Activated T-helper 2 cell treated with anti-CD3 and anti-CD28 coated beads, Interferon-gamma antibody, Interleukin-2, Interleukin-4, amounts not matched to agents 10 μg/mL and 5 μg/mL and 100 μg/mL, durations not matched to agents 14 hours and 24 hours and 36 hours (primary cell): Measurements from ENCODE around the gene TBC1D5. TPM values are rescaled to one million over a fixed set of nuclear protein-coding genes. Genes with fewer than 3 reads are reported as not detected.
"Not testable (repeated sequence)": the region's sequence is repeated elsewhere in the genome, so short reads cannot be mapped to it uniquely, and the experiment has no call there.

Experiments
- DNase-seq: peaks from one replicate; pipeline ENCODE4 v3.0.0; 2021; ENCODE audit warnings: low spot score
- H3K27ac Mint-ChIP-seq: one replicate; pipeline ENCODE4 v1.8.0; 2021; ENCODE audit warnings: mixed read lengths
- H3K27me3 Mint-ChIP-seq: one replicate; pipeline ENCODE4 v1.8.0; 2021; ENCODE audit warnings: low read depth, mixed read lengths
- H3K36me3 Mint-ChIP-seq: one replicate; pipeline ENCODE4 v1.8.0; 2021; ENCODE audit warnings: low read depth, mixed read lengths
- H3K4me1 Mint-ChIP-seq: one replicate; pipeline ENCODE4 v1.8.0; 2021; ENCODE audit warnings: low read depth, mixed read lengths
- H3K4me3 Mint-ChIP-seq: one replicate; pipeline ENCODE4 v1.8.0; 2021; ENCODE audit warnings: low read depth, mild to moderate bottlenecking, moderate library complexity, mixed read lengths
- H3K9me3 Mint-ChIP-seq: one replicate; pipeline ENCODE4 v1.8.0; 2021; ENCODE audit warnings: mixed read lengths
- intact Hi-C: fragments of 100-400 bp; cut with micrococcal nuclease; formaldehyde crosslinking; loops from one replicate; pipeline ENCODE4 v1.15.1; 2023
- total RNA-seq: library from RNA; stranded (reverse); gene quantifications from 2 replicates; pipeline ENCODE4 v1.2.3, GENCODE V29; 2022

TBC1D5 gene
- total RNA-seq, 1 donor from 2014 or later, result 43.9 TPM

DNA sequence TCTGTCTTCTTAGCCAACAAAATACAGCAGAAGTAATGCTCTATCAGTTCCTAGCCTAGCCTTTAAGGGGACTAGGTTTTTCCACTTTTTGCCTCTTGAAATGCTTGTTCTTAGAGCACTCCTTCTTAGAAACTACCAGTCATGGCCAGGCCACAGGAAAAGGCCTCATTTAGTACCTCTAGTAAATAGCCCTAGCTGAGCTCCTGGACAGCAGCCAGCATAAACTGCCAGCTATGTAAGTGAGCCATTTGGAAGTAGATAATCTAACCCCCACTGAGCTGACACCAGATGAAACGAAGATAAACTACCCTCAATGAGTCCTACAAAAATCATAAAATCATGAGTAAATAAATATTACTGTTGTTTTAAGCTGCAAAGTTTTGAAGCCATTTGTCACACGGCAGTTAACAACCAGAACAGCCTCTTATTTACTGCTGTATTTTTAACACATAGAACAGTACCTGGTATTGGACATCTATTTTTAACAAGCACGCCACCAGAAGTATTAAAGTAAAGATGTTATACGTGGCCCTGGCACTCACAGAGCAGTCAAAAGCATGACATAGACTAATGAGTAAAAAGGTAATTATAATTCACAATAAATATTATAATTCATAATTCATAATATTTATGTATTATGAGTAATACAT is 12.0 kb downstream of the TBC1D5 start:
- intact Hi-C loops, result loop anchor here (10.0 kb wide), 1 partner anchor 46 kb away; no protein-coding TSS in a partner anchor
- peaks cover 10% of the 10 kb centered on the region for H3K9me3 Mint-ChIP-seq
- peaks cover 22% of the 10 kb centered on the region for H3K4me1 Mint-ChIP-seq
- no peak overlapping the region for H3K4me3 Mint-ChIP-seq
- H3K27me3 Mint-ChIP-seq, result no peaks in the 10 kb centered on the region
- DNase-seq, result no peak
- peaks cover 62% of the 10 kb centered on the region for H3K36me3 Mint-ChIP-seq
- no peak overlapping the region for H3K27ac Mint-ChIP-seq

DNA sequence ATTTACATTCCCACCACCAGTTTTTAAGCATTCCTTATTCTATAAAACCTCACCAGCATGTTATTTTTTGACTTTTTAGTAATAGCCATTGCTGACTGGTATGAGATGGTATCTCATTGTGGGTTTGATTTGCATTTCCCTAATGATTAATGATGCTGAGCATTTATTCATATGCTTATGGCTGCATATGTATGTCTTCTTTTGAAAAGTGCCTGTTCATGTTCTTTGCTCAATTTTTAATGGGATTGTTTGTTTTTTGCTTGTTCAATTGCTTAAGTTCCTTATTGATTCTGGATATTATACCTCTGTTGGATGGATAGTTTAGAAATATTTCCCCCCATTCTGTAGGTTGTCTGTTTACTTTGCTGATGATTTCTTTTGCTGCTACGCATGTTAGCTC is 16.1 kb downstream of the TBC1D5 start:
- Mint-ChIP-seq H3K27me3 (no peaks in the 10 kb centered on the region), H3K27ac (no peak overlapping the region), H3K4me1 (peaks cover 7% of the 10 kb centered on the region), H3K9me3 (peaks cover 10% of the 10 kb centered on the region), H3K36me3 (peaks cover 56% of the 10 kb centered on the region), H3K4me3 (no peak overlapping the region)
- intact Hi-C loops, result no loop called here
- DNase-seq, result no peak

GRCh38 chr3:17725844-17726243 is 16.6 kb downstream of the TBC1D5 start:
- DNase-seq, intact Hi-C loops, H3K4me1 Mint-ChIP-seq, H3K27ac Mint-ChIP-seq, H3K4me3 Mint-ChIP-seq, H3K27me3 Mint-ChIP-seq: not testable (repeated sequence)
- Mint-ChIP-seq H3K9me3 (peaks cover 10% of the 10 kb centered on the region), H3K36me3 (peaks cover 54% of the 10 kb centered on the region)

GRCh38 chr3:17724948-17725347 is 17.5 kb downstream of the TBC1D5 start:
- no peaks in the 10 kb centered on the region for H3K4me1 Mint-ChIP-seq
- no peak overlapping the region for H3K27ac Mint-ChIP-seq
- H3K4me3 Mint-ChIP-seq, result no peak overlapping the region
- no peak for DNase-seq
- intact Hi-C loops, result no loop called here
- no peaks in the 10 kb centered on the region for H3K27me3 Mint-ChIP-seq
- H3K36me3 Mint-ChIP-seq, result peaks cover 47% of the 10 kb centered on the region
- H3K9me3 Mint-ChIP-seq, result peaks cover 10% of the 10 kb centered on the region

- no peak for DNase-seq
- Mint-ChIP-seq H3K9me3 (peaks cover 10% of the 10 kb centered on the region), H3K27me3 (no peaks in the 10 kb centered on the region), H3K4me1 (no peaks in the 10 kb centered on the region), H3K36me3 (peaks cover 42% of the 10 kb centered on the region), H3K27ac (no peak overlapping the region), H3K4me3 (no peak overlapping the region)
- intact Hi-C loops, result no loop called here
Observed at GRCh38 chr3:17724122-17724521, 18.3 kb downstream of the TBC1D5 start.

DNA sequence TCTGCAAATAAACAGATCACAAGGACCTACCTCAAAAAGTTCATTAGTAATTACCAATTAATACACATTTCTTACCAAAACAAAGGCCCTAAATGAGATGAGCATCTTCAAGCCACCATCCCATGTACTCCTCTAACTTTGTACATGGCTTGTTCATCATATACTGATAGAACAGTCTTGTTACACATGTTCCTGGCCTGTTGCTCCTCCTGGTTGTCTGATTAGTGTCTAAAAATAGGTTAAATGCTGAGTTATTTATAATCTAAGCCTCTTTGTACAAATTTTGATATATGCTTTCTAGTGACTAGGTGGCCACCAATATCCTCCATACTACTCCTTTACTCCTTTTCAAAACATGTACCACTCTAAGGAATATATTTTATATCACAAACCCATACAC is 25.0 kb downstream of the TBC1D5 start:
- H3K9me3 Mint-ChIP-seq, result peaks cover 31% of the 10 kb centered on the region
- no peak for DNase-seq
- no peak overlapping the region for H3K4me3 Mint-ChIP-seq
- no peak overlapping the region for H3K27ac Mint-ChIP-seq
- peaks cover 37% of the 10 kb centered on the region for H3K36me3 Mint-ChIP-seq
- no peaks in the 10 kb centered on the region for H3K4me1 Mint-ChIP-seq
- intact Hi-C loops, result no loop called here
- H3K27me3 Mint-ChIP-seq, result no peaks in the 10 kb centered on the region

DNA sequence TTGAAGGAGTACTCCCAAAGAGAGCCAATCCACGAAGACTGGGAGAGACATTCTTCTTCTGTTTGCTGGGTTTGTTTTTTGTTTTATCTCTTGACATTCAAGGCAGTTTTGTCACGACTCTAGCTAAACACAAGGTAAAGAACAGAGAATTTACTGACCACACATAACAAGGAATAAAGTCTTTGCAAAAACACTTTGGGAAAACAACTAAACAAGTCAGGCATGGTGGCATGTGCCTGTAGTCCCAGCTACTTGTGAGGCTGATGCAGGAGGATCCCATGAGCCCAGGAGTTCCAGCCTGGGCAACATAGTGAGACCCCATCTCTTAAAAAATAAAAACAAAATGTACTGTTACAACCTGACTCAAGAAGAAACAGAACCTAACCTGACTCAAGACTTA is 28.0 kb downstream of the TBC1D5 start:
- intact Hi-C loops, result no loop called here
- H3K36me3 Mint-ChIP-seq, result peaks cover 42% of the 10 kb centered on the region

DNA sequence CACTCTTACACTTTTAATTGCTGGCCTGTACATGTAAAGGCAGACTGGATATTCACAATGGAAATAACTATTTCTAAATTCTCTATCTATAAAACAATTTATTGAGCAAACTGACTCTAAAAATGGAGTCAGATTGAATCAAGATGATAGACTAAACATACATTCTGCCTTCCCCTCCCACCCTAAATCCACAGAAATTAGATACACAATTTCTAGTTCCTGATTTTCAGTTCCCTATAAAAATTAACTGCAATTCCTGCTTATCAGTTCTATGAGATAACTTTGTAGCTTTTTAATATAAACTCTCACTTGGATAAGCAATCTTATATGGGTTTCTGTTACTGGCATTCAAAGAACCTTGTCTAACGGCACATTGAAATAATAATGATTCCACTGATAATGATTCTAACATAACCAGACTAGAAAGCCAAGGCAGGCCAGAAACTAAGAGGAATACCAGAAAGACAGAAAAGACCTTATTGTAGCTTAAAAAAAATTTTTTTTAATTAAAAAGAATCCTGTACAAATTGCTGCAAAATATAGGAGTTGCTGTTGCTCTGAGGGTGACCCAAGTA is 33.1 kb downstream of the TBC1D5 start:
- H3K4me1 Mint-ChIP-seq, result peaks cover 5% of the 10 kb centered on the region
- H3K27me3 Mint-ChIP-seq, result no peaks in the 10 kb centered on the region
- peaks cover 29% of the 10 kb centered on the region for H3K36me3 Mint-ChIP-seq
- intact Hi-C loops, result no loop called here
- H3K27ac Mint-ChIP-seq, result no peak overlapping the region
- H3K4me3 Mint-ChIP-seq, result no peak overlapping the region
- DNase-seq, result no peak
- peaks cover 12% of the 10 kb centered on the region for H3K9me3 Mint-ChIP-seq

More for the DNA sequence above, 28.0 kb downstream of the TBC1D5 start:
- Mint-ChIP-seq H3K9me3 (peaks cover 31% of the 10 kb centered on the region), H3K4me1 (no peaks in the 10 kb centered on the region), H3K27me3 (no peaks in the 10 kb centered on the region), H3K27ac (no peak overlapping the region), H3K4me3 (no peak overlapping the region)
- DNase-seq, result no peak

DNA sequence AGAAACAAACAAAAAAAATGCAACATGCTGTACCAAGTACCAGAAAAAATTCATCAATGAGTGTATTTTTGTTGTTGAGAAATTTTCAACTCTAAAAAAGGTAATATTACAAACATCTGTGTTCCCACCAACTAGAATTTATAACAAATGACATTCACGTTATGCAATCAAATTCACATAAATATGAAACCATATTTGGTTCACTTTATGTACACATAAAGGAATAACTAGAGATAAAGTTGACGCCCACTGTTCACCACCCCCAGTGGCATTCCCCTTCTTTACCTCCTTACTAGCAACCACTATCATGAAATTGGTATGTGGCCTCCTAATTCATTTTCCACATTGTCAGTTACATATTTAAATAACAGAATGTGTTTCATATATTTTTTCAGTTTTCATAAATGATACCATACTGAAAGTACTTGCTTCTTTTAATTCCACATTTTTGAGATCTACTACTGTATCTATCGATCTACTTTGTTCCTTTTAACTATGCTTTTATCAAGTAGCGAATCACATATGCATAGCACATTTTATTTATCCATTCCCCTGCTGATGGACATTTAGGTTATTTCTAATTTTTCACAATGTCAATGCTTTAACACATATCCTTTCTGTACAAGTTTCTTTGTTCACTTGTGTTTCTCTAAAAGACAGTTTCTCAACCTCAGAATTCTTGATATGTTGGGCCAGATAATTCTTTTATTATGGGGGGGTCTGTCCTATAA is 34.5 kb downstream of the TBC1D5 start:
- H3K27ac Mint-ChIP-seq, result no peak overlapping the region
- H3K4me1 Mint-ChIP-seq, result peaks cover 5% of the 10 kb centered on the region

GRCh38 chr3:17705991-17706390 is 36.4 kb downstream of the TBC1D5 start:
- intact Hi-C loops, H3K27ac Mint-ChIP-seq, H3K4me1 Mint-ChIP-seq, H3K4me3 Mint-ChIP-seq, H3K9me3 Mint-ChIP-seq, H3K27me3 Mint-ChIP-seq, DNase-seq: not testable (repeated sequence)
- H3K36me3 Mint-ChIP-seq, result peaks cover 10% of the 10 kb centered on the region

More for the DNA sequence above, 34.5 kb downstream of the TBC1D5 start:
- no peak for DNase-seq
- Mint-ChIP-seq H3K36me3 (peaks cover 18% of the 10 kb centered on the region), H3K9me3 (peaks cover 3% of the 10 kb centered on the region), H3K4me3 (no peak overlapping the region), H3K27me3 (no peaks in the 10 kb centered on the region)
- intact Hi-C loops, result no loop called here

DNA sequence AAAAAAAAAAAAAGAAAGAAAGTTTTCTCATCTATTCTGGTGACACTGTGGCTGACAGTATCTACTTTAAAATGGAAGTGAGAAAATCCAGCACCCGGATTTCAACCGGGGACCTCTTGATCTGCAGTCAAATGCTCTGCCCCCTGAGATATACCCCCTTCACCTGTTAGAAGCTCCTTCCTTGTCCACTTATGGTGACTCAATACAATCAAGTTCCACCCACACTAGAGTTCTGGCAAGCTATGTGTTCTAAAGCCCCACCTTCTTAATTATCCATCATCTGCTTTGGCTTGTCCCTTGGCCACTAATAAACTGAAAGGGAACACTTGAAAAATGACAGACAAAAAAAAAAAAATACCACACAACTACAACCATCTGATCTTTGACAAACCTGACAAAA is 42.6 kb downstream of the TBC1D5 start:
- H3K4me3 Mint-ChIP-seq, H3K27ac Mint-ChIP-seq, intact Hi-C loops: not testable (repeated sequence)

GRCh38 chr3:17695665-17696064 is 46.8 kb downstream of the TBC1D5 start:
- H3K27me3 Mint-ChIP-seq, H3K27ac Mint-ChIP-seq, H3K4me1 Mint-ChIP-seq, H3K9me3 Mint-ChIP-seq, intact Hi-C loops, H3K36me3 Mint-ChIP-seq, DNase-seq, H3K4me3 Mint-ChIP-seq: not testable (repeated sequence)

More for the DNA sequence above, 42.6 kb downstream of the TBC1D5 start:
- H3K27me3 Mint-ChIP-seq, H3K36me3 Mint-ChIP-seq, H3K4me1 Mint-ChIP-seq, H3K9me3 Mint-ChIP-seq, DNase-seq: not testable (repeated sequence)

DNA sequence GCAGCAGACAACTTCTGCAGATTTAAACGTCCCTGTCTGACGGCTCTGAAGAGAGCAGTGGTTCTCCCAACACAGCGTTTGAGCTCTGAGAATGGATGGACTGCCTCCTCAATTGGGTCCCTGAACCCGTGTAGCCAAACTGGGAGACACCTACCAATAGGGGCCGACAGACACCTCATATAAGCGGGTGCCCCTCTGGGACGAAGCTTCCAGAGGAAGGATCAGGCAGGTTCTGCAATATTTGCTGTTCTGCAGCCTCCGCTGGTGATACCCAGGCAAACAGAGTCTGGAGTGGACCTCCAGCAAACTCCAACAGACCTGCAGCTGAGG is 48.8 kb downstream of the TBC1D5 start:
- H3K36me3 Mint-ChIP-seq, intact Hi-C loops, H3K9me3 Mint-ChIP-seq, H3K4me3 Mint-ChIP-seq, H3K27ac Mint-ChIP-seq, H3K4me1 Mint-ChIP-seq, H3K27me3 Mint-ChIP-seq, DNase-seq: not testable (repeated sequence)
